WI38 (cell line): ENCODE data around the gene NRIP1.

ENCODE experiments used
- H3K4me3 ChIP-seq: 2 replicates; pipeline ENCODE4 v1.5.1; 2011; ENCODE audit warnings: low read depth, mild to moderate bottlenecking, control low read depth, low read length
- TF ChIP-seq, protein P1 (sequence below): IDR thresholded peaks from 2 replicates; pipeline ENCODE4 v1.5.1; 2012; ENCODE audit warnings: low read depth, mild to moderate bottlenecking, control low read depth, low read length

The NRIP1 gene

DNA sequence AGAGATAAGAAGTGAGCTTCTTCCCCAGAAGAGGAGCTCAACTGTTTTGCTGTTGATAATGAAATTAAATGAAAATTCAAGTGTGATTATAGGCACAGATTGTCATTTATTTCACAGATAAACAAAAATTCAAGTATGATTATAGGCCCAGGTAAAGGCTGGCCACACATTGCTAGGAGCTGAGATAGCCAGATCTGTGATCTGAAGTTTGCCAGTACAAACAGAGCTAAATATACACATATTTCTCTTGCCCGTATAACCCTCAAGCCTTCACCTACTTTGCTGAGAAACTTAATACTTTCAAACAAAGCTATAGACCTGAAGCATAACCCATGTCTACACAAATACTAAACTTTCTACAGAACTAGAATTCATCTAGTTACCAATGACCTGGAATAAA is 31.3 kb upstream of the NRIP1 start:
- H3K4me3 ChIP-seq, result no peak overlapping the region
- TF ChIP-seq, protein P1, sequence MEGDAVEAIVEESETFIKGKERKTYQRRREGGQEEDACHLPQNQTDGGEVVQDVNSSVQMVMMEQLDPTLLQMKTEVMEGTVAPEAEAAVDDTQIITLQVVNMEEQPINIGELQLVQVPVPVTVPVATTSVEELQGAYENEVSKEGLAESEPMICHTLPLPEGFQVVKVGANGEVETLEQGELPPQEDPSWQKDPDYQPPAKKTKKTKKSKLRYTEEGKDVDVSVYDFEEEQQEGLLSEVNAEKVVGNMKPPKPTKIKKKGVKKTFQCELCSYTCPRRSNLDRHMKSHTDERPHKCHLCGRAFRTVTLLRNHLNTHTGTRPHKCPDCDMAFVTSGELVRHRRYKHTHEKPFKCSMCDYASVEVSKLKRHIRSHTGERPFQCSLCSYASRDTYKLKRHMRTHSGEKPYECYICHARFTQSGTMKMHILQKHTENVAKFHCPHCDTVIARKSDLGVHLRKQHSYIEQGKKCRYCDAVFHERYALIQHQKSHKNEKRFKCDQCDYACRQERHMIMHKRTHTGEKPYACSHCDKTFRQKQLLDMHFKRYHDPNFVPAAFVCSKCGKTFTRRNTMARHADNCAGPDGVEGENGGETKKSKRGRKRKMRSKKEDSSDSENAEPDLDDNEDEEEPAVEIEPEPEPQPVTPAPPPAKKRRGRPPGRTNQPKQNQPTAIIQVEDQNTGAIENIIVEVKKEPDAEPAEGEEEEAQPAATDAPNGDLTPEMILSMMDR, result no peak

GRCh38 chr21:15095326-15095725 is 30.5 kb upstream of the NRIP1 start:
- TF ChIP-seq, protein P1, result no peak
- H3K4me3 ChIP-seq, result no peak overlapping the region

DNA sequence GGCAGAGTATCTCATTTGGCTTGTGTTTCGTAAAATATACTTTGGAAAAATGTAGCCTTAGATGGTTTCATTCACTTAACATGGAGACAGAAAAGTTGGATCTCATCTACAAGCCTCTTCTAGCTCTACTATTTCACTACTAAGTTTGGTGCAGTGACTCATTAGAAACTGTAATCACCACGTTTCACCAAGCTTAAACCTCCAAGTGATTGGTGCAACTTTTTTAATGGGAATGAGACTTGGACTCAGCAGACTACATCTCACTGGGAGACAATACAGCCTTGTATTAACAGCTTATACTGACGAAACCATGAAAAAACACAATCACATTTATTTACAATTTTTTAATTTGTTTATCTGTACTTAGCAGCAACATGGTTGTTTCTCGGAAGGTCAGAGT is 29.9 kb upstream of the NRIP1 start:
- TF ChIP-seq, protein P1, result no peak
- H3K4me3 ChIP-seq, result no peak overlapping the region

DNA sequence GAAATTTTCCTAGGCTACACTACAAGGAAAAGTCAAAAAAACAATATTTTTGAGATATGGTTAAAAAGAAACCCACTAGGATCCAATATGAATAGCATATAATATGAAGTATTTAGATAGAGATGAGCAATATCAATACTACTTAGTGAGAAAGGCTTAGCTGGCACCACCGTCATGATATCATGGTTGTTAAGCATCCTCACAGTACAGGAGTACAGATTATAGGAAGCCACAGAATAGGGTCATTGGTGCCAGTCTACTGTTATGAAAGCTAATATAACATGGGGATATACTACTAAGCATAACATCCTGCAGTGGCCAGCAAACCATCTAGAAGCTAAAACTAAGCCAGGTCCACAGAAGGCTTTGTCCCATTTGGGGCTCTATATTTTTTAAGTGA is 28.4 kb upstream of the NRIP1 start:
- TF ChIP-seq, protein P1, result no peak

GRCh38 chr21:15092745-15093144 is 27.9 kb upstream of the NRIP1 start:
- no peak overlapping the region for H3K4me3 ChIP-seq
- TF ChIP-seq, protein P1, result no peak

More for the DNA sequence above, 28.4 kb upstream of the NRIP1 start:
- no peak overlapping the region for H3K4me3 ChIP-seq

GRCh38 chr21:15090390-15090789 is 25.6 kb upstream of the NRIP1 start:
- H3K4me3 ChIP-seq, result no peak overlapping the region
- TF ChIP-seq, protein P1, result no peak

DNA sequence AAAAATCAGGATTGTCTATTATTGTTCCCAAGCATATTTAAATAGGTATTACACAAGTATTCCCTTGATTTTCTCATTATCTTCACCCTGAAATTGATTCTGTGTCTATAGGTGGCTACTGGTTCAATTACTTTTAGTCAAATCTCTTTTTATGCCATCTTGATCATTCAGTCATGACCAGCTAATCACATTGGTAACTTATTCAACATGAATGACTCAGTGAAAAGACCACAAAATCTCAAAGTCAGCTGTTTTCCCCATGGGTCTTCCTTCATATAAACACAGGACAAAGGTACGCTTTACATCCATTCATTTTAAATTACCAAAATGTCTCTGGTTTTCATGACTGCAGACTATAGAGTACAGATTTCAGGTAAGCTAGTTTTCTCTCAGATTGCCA is 23.7 kb upstream of the NRIP1 start:
- H3K4me3 ChIP-seq, result no peak overlapping the region
- TF ChIP-seq, protein P1, result no peak
